SK-N-MC (cell line): Measurements from ENCODE around the gene GRAMD1B.

ENCODE experiments used
- EZH2 ChIP-seq: fragments of 200-600 bp; sonication (generic); IDR thresholded peaks from one replicate; pipeline ENCODE4 v1.6.1; 2017; ENCODE audit warnings: antibody characterized with exemption
- POLR2AphosphoS5 ChIP-seq: IDR thresholded peaks from 2 replicates; pipeline ENCODE4 v1.6.1; 2012; ENCODE audit warnings: mild to moderate bottlenecking, low read depth, low read length, borderline replicate concordance

GRCh38 chr11:123470842-123471241 is 40.8 kb downstream of the GRAMD1B start:
- TF ChIP-seq EZH2 (no peak), POLR2AphosphoS5 (no peak)
